ENCODE measurements around the gene RPS27L.

- TF ChIP-seq KDM1A (IDR thresholded peaks at IDR 0.05; ENCODE audit: borderline replicate concordance, low read length) (no peak), POLR2A (IDR thresholded peaks at IDR 0.05; ENCODE audit: control extremely low read depth in 1 of 2, low read depth in 2 of 2, low read length in 2 of 2) (no peak), MAFK (IDR thresholded peaks at IDR 0.05; ENCODE audit: low read depth, low read length) (no peak), CTBP2 (IDR thresholded peaks at IDR 0.05; ENCODE audit: borderline replicate concordance, insufficient read depth, insufficient read length, low read length) (no peak), EGR1 (IDR thresholded peaks at IDR 0.05; ENCODE audit: borderline replicate concordance, low read depth, low read length) (no peak), RFX5 (IDR thresholded peaks at IDR 0.05; ENCODE audit: borderline replicate concordance, low read depth, low read length) (no peak), USF2 (IDR thresholded peaks at IDR 0.05; ENCODE audit: low read length) (no peak), SRF (IDR thresholded peaks at IDR 0.05; ENCODE audit: low read depth, low read length) (no peak), ZNF274 (IDR thresholded peaks at IDR 0.05; ENCODE audit: borderline replicate concordance, extremely low read depth, low read length) (no peak)
- TF ChIP-seq, protein P1, sequence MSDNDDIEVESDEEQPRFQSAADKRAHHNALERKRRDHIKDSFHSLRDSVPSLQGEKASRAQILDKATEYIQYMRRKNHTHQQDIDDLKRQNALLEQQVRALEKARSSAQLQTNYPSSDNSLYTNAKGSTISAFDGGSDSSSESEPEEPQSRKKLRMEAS (IDR thresholded peaks at IDR 0.05): no peak
- TF ChIP-seq, protein P2, sequence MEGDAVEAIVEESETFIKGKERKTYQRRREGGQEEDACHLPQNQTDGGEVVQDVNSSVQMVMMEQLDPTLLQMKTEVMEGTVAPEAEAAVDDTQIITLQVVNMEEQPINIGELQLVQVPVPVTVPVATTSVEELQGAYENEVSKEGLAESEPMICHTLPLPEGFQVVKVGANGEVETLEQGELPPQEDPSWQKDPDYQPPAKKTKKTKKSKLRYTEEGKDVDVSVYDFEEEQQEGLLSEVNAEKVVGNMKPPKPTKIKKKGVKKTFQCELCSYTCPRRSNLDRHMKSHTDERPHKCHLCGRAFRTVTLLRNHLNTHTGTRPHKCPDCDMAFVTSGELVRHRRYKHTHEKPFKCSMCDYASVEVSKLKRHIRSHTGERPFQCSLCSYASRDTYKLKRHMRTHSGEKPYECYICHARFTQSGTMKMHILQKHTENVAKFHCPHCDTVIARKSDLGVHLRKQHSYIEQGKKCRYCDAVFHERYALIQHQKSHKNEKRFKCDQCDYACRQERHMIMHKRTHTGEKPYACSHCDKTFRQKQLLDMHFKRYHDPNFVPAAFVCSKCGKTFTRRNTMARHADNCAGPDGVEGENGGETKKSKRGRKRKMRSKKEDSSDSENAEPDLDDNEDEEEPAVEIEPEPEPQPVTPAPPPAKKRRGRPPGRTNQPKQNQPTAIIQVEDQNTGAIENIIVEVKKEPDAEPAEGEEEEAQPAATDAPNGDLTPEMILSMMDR (IDR thresholded peaks at IDR 0.05; ENCODE audit: control extremely low read depth in 1 of 3, insufficient read depth in 1 of 3, low read depth in 1 of 3, low read length in 3 of 3): no peak
These were observed 19.0 kb upstream of the RPS27L start for GRCh38 chr15:63176302-63176701.

Data from H1 (cell line).